Subcutaneous abdominal adipose tissue (tissue), 5 donors: Measurements from ENCODE around the gene MOB3A.

Experiments
- H3K27ac ChIP-seq: one replicate; pipeline ENCODE4 v1.7.0; 2013; ENCODE audit warnings: low read depth, mild to moderate bottlenecking, inconsistent platforms, low read length, moderate library complexity
- H3K27me3 ChIP-seq, 5 donors: one replicate each; pipeline ENCODE4 v1.7.0; 2013; ENCODE audit warnings: low read length in 5 of 5, inconsistent platforms in 1 of 5; ENCODE audit not compliant: control insufficient read depth in 5 of 5, insufficient read depth in 4 of 5
- H3K36me3 ChIP-seq, 5 donors: one replicate each; pipeline ENCODE4 v1.7.0; 2013; ENCODE audit warnings: low read length in 5 of 5; ENCODE audit not compliant: control insufficient read depth in 5 of 5, insufficient read depth in 5 of 5
- H3K4me1 ChIP-seq, 5 donors: one replicate each; pipeline ENCODE4 v1.7.0; 2013; ENCODE audit warnings: low read length in 5 of 5, mild to moderate bottlenecking in 3 of 5, moderate library complexity in 1 of 5; ENCODE audit not compliant: control insufficient read depth in 5 of 5, insufficient read depth in 5 of 5
- H3K4me3 ChIP-seq, 5 donors: one replicate each; pipeline ENCODE4 v1.7.0; 2013; ENCODE audit warnings: low read length in 5 of 5, low read depth in 1 of 5
- H3K9ac ChIP-seq, 5 donors: one replicate each; pipeline ENCODE4 v1.7.0; 2013; ENCODE audit warnings: low read length in 5 of 5, mild to moderate bottlenecking in 4 of 5, moderate library complexity in 3 of 5
- H3K9me3 ChIP-seq, 5 donors: one replicate each; pipeline ENCODE4 v1.7.0; 2013; ENCODE audit warnings: low read length in 5 of 5; ENCODE audit not compliant: control insufficient read depth in 5 of 5
- donor health status: healthy.
- donor health status: healthy.
- donor health status: healthy.
- donor health status: healthy.
- donor health status: healthy.

The MOB3A gene

DNA sequence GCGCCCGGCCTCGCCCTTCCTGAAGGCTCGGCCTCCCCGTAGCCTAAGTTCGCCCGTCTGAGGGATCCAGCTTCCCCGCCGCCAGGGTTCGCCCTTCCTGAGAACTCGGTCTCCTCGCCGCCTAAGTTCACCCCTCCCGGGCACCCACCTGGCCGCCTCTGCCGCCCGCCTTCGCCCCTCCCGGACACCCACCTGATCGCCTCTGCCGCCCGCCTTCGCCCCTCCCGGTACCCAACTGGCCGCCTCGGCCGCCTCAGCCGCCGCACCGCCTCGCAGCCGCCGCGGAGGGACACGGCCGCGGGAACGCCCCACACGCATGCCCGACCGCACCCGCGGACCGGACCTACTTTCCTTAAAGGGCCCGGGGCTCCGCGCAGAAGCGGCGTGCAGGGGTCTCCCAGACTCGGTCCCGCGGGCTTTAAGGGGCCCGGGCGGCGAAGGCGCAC is at the start of gene MOB3A:
MOB3A (minus strand) TSS at position 293 of the 446 bp plus-strand sequence. CDS start 17,766 bp downstream, outside the sequence.
- Histone ChIP-seq H3K4me1 (peaks cover 6 to 57% (median 42%) of the 10 kb centered on the region in 5 donors), H3K27ac (peak within 1 kb of the TSS; percentile 57), H3K4me3 (peak within 1 kb of the TSS; percentile 68 to 80 (median 70)), H3K9ac (peak within 1 kb of the TSS in 4 of 5 donors; percentile 54 to 88 (median 75)), H3K27me3 (no peaks in the 10 kb centered on the region), H3K36me3 (peaks cover 0 to 25% (median 20%) of the 10 kb centered on the region in 5 donors), H3K9me3 (no peaks in the 10 kb centered on the region)

DNA sequence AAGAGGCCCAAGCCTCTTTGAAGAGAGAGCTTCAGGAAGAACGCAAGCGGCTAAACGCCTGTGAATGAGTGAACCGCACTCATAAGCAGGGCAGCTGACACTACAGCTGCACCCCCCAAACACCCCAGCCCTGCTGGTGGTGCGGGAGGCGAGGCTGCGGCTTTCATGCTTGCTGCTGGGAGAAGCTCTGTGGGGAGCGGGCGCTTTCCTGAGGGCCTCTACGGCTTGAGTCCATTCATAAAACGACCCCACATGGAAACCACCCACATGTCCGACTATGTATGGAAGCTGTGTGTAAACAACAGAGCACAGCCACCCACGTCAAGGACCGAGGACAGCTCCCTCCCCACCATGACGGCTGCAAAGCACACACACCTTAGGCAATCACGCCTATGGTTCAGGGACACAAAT is 49.7 kb upstream of the MOB3A start:
- Histone ChIP-seq H3K4me3 (no peak overlapping the region), H3K4me1 (peaks cover 8 to 31% (median 25%) of the 10 kb centered on the region in 5 donors), H3K9me3 (no peaks in the 10 kb centered on the region), H3K27me3 (no peaks in the 10 kb centered on the region), H3K36me3 (peaks cover 0 to 13% (median 6%) of the 10 kb centered on the region in 5 donors), H3K27ac (no peak overlapping the region), H3K9ac (no peak overlapping the region)

DNA sequence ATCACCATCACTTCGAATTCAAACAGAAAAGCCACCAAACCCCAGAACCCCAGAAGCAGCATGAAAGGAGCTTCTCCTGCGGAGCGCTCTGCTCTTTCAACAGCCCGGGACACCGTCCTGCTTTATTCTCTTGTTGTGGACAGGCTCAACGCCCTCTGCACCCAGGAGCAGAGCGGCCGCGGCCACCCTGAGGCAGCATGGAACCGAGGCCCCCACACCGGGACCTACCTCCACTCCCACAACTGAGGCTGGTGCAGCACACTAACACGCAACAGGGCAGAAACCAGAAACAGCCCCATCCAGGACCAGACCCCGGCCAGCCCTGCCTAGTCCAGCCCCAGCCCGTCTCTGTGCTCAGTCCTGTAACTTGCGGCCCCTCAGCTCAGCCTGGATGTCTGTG is 48.1 kb upstream of the MOB3A start:
- Histone ChIP-seq H3K9ac (no peak overlapping the region), H3K9me3 (no peaks in the 10 kb centered on the region)

DNA sequence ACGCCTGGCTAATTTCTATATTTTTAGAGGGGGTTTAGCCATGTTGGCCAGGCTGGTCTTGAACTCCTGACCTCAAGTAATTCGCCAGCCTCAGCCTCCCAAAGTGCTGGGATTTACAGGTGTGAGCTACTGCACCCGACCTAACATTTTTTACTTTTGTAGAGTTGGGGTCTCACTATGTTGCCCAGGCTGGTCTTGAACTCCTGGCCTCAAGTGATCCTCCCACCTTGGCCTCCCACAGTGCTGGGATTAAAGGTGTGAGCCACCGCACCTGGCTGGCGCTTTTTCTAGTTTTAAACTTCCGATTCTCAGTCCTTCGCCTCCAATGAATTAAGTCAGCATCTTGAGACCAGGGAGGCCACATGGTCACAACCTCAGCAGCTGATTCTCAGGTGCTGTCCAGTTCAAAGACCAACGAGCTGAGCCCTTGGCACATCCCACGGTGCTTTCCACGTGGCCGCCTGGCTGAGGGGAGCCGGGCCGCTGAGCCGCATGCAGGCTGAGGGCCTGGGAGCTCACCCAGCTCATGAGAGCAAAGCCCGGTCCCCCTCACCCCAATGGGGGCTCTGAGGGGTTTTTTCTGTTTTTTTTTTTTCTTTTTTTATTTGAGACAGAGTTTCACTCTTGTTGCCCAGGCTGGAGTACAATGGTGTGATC is 46.2 kb upstream of the MOB3A start:
- Histone ChIP-seq H3K27ac (no peak overlapping the region), H3K27me3 (no peaks in the 10 kb centered on the region), H3K4me1 (peaks cover 0 to 4% (median 0%) of the 10 kb centered on the region in 5 donors), H3K4me3 (no peak overlapping the region), H3K36me3 (peaks cover 0 to 40% (median 32%) of the 10 kb centered on the region in 5 donors), H3K9ac (no peak overlapping the region), H3K9me3 (no peaks in the 10 kb centered on the region)

More for the DNA sequence above, 48.1 kb upstream of the MOB3A start:
- Histone ChIP-seq H3K27me3 (no peaks in the 10 kb centered on the region), H3K4me1 (peaks cover 0 to 15% (median 8%) of the 10 kb centered on the region in 5 donors), H3K27ac (no peak overlapping the region), H3K36me3 (peaks cover 0 to 25% (median 16%) of the 10 kb centered on the region in 5 donors), H3K4me3 (no peak overlapping the region)

DNA sequence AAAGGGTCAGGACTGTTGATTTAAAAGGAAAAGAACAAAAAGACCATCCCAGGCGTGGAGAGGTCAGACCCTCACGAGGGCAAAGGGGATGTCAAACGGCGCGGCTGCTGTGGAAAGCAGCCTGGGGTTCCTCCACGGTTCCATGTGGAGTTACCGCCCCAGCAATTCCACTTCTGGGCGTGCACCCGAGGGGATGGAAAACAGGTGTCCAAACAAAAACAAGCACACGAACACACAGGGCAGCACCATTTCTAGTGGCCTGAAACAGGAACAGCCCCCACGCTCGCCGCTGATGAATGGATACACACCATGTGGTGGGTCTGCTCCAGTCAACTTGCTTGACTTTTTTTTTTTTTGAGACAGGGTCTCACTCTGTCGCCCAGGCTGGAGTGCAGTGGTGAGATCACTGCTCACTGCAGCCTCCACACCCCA is 44.0 kb upstream of the MOB3A start:
- H3K36me3 ChIP-seq: peaks cover 0 to 55% (median 42%) of the 10 kb centered on the region in 5 donors

GRCh38 chr19:2139385-2140137 is 43.4 kb upstream of the MOB3A start:
- no peak overlapping the region for H3K27ac ChIP-seq
- H3K36me3 ChIP-seq: peaks cover 0 to 50% (median 40%) of the 10 kb centered on the region in 5 donors
- no peak overlapping the region for H3K4me3 ChIP-seq
- H3K27me3 ChIP-seq: no peaks in the 10 kb centered on the region
- H3K4me1 ChIP-seq: peaks cover 0 to 3% (median 0%) of the 10 kb centered on the region in 5 donors
- no peaks in the 10 kb centered on the region for H3K9me3 ChIP-seq
- H3K9ac ChIP-seq: no peak overlapping the region

More for the DNA sequence above, 44.0 kb upstream of the MOB3A start:
- Histone ChIP-seq H3K9ac (no peak overlapping the region), H3K27me3 (no peaks in the 10 kb centered on the region), H3K4me1 (peaks cover 0 to 3% (median 0%) of the 10 kb centered on the region in 5 donors), H3K9me3 (no peaks in the 10 kb centered on the region), H3K4me3 (no peak overlapping the region), H3K27ac (no peak overlapping the region)

DNA sequence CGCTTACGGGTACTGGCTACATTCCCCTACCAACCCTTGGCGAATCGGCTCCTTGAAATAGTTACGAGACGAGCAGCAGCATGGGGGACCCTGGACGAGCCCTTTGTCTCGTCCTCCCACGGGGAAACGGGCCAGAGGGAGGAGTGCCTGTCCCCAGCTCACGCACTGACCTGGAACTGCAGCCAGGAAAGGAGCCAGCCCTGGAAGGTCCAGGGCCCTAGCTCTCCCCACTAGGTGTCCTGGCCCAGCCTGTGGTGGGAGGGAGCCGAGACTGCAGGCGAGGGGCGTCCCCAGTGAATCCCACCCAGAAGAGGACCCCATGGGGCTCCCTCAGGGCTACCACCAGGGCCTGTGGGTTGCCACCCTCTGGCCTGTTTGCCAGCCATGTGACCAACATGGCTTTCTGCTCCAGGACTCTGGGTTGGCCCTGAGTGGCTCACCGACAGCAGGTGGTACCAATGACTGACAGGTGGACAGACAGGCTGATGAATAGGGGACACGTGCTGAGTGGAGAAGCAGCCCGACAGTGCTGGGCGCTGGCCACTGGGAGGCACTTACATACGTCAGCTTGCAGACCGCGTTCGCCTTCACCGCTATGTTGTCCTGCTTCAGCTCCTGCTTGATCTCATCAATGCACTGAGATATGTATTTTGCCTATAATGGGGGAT is 42.1 kb upstream of the MOB3A start:
- H3K9me3 ChIP-seq: no peaks in the 10 kb centered on the region
- peaks cover 0 to 46% (median 41%) of the 10 kb centered on the region in 5 donors for H3K36me3 ChIP-seq
- H3K27ac ChIP-seq: no peak overlapping the region
- no peak overlapping the region for H3K4me3 ChIP-seq
- no peaks in the 10 kb centered on the region for H3K27me3 ChIP-seq
- H3K4me1 ChIP-seq: peaks cover 0 to 5% (median 2%) of the 10 kb centered on the region in 5 donors
- no peak overlapping the region for H3K9ac ChIP-seq

DNA sequence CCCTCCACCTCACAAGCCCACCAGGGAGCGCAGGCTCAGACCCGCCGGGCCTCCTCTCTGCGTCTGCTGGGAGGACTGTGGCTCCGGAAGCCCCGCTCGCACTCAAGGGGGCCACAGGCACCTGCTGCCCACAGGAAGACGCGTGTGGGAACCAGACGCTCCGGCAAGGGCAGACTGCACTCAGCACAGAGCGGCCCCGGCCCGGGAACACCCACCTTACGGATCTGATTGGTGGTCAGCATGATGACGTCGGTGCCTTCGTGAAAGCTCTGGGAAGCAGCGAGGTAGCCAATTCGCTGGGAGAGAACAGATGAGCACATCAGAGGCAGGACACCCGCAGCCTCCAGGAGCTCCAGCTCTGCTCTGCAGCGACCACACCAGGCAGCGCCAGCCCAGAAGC is 40.7 kb upstream of the MOB3A start:
- H3K27me3 ChIP-seq: no peaks in the 10 kb centered on the region
- peaks cover 0 to 60% (median 51%) of the 10 kb centered on the region in 5 donors for H3K36me3 ChIP-seq
- peaks cover 8 to 19% (median 15%) of the 10 kb centered on the region in 5 donors for H3K4me1 ChIP-seq
- H3K27ac ChIP-seq: no peak overlapping the region
- no peak overlapping the region for H3K4me3 ChIP-seq
- no peaks in the 10 kb centered on the region for H3K9me3 ChIP-seq
- H3K9ac ChIP-seq: no peak overlapping the region

DNA sequence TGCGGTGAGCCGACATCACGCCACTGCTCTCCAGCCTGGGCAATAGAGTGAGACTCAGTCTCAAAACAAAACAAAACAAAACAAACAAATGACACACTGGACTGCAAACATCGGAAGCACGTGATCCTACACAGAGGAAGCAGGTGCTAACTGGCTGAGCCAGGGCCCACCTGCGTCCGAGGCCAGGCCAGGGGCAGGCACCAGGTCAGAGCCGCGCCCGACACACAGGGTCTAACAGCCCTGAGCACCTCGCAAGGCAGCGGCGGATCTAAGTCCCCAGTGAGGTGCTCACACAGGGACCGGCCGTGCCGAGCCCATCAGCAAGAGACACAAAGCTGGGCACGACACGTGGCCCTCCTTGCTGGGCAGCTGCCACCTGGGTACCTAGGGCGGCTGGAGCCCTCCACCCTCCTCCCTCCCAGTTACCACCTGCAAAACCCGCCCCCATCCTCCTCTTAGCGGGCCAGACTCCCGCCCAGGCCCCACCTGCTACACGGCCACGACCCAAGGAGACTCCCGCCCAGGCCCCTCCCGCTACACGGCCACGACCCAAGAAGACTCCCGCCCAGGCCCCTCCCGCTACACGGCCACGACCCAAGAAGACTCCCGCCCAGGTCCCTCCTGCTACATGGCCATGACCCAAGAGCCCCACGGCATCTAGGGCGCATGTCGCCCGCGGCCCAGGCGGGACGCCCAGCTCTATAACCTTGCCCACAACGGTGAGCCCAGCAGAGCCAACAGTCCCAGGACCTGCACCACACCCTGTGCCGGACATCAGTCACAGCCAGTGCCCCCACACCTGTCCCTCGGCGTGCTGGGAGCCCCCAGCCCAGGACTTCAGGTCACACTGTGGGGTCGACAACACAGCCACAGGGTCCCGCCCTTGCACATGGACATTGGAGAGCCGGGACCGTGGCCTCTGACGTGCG is 39.6 kb upstream of the MOB3A start:
- Histone ChIP-seq H3K9me3 (no peaks in the 10 kb centered on the region), H3K4me3 (no peak overlapping the region), H3K9ac (no peak overlapping the region), H3K27me3 (no peaks in the 10 kb centered on the region), H3K36me3 (peaks cover 0 to 68% (median 58%) of the 10 kb centered on the region in 5 donors), H3K4me1 (peaks cover 8 to 29% (median 18%) of the 10 kb centered on the region in 5 donors), H3K27ac (no peak overlapping the region)
